GM12875 (cell line): ENCODE results near the gene COL4A1.

ENCODE experiments used
- H3K4me3 ChIP-seq: one replicate; pipeline ENCODE4 v1.5.1; 2011; ENCODE audit warnings: low read depth, low read length, control low read depth
- CTCF ChIP-seq: IDR thresholded peaks from 2 replicates; pipeline ENCODE4 v1.5.1; 2011; ENCODE audit warnings: low read depth, mild to moderate bottlenecking, control low read depth, inconsistent platforms, low read length, moderate library complexity, borderline replicate concordance; ENCODE audit not compliant: insufficient read depth

Gene COL4A1

GRCh38 chr13:110194451-110194850 lies 112.5 kb downstream of the COL4A1 start:
- TF ChIP-seq CTCF, result no peak
- H3K4me3 ChIP-seq, result no peak overlapping the region

- H3K4me3 ChIP-seq, result no peak overlapping the region
- TF ChIP-seq CTCF, result no peak
Observed at GRCh38 chr13:110193491-110193890, 113.5 kb downstream of the COL4A1 start.

- no peak for TF ChIP-seq CTCF
- H3K4me3 ChIP-seq, result no peak overlapping the region
Observed at GRCh38 chr13:110192472-110192871, 114.5 kb downstream of the COL4A1 start.

- H3K4me3 ChIP-seq, result no peak overlapping the region
- no peak for TF ChIP-seq CTCF
Observed at GRCh38 chr13:110187641-110188161, 119.3 kb downstream of the COL4A1 start.

GRCh38 chr13:110186231-110186855 lies 120.6 kb downstream of the COL4A1 start:
- H3K4me3 ChIP-seq, result no peak overlapping the region
- no peak for TF ChIP-seq CTCF

GRCh38 chr13:110185696-110186095 lies 121.3 kb downstream of the COL4A1 start:
- no peak overlapping the region for H3K4me3 ChIP-seq
- TF ChIP-seq CTCF, result no peak

GRCh38 chr13:110183910-110184309 lies 123.0 kb downstream of the COL4A1 start:
- no peak for TF ChIP-seq CTCF
- no peak overlapping the region for H3K4me3 ChIP-seq
